ENCODE results near the gene PPP1R14D. TPM values are rescaled to one million over a fixed set of nuclear protein-coding genes. Genes with fewer than 3 reads are reported as not detected.

PPP1R14D gene
- total RNA-seq, 2 donors from 2014 or later, result not detected

DNA sequence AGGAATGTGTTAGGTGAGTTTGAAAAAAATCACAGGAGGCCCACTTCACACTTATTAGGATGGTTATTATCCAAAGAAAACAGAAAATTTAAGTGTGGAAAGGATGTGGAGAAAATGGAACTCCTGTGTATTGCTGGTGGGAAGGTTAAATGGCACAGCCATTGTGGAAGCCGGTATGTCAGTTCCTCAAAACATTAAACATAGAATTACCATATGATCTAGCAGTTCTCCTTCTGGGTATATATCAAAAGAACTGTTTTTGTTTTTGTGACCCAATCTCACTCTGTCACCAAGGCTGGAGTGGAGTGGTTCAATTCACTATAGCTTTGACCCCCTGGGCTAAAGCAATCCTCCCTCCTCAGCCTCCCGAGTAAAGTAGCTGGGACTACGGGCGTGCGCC is 32.0 kb downstream of the PPP1R14D start:
- peaks cover 20 to 24% of the 10 kb centered on the region in 2 donors for H3K4me1 Mint-ChIP-seq (ENCODE audit: low read depth in 2 of 2)
- no peak overlapping the region for H3K4me3 Mint-ChIP-seq
- no peak for ATAC-seq
- H3K9me3 Mint-ChIP-seq, result no peaks in the 10 kb centered on the region
- no peak for DNase-seq (ENCODE audit: low spot score)
- H3K27me3 Mint-ChIP-seq, result no peaks in the 10 kb centered on the region
- H3K27ac Mint-ChIP-seq, result no peak overlapping the region
- H3K36me3 Mint-ChIP-seq, result peaks cover 10% of the 10 kb centered on the region

GRCh38 chr15:40796041-40796440 is 32.5 kb downstream of the PPP1R14D start:
- H3K4me1 Mint-ChIP-seq (ENCODE audit: low read depth in 2 of 2), result peaks cover 20 to 22% of the 10 kb centered on the region in 2 donors
- ATAC-seq (no peak), DNase-seq (ENCODE audit: low spot score) (no peak)
- H3K9me3 Mint-ChIP-seq, result no peaks in the 10 kb centered on the region
- no peaks in the 10 kb centered on the region for H3K27me3 Mint-ChIP-seq
- H3K27ac Mint-ChIP-seq, result no peak overlapping the region
- H3K36me3 Mint-ChIP-seq, result peaks cover 7% of the 10 kb centered on the region
- H3K4me3 Mint-ChIP-seq, result no peak overlapping the region

- peaks cover 23 to 24% of the 10 kb centered on the region in 2 donors for H3K4me1 Mint-ChIP-seq (ENCODE audit: low read depth in 2 of 2)
- DNase-seq (ENCODE audit: low spot score) (no peak), ATAC-seq (peak in 1 of 2 donors; percentile 80)
- H3K27me3 Mint-ChIP-seq, result no peaks in the 10 kb centered on the region
- H3K36me3 Mint-ChIP-seq, result peaks cover 4% of the 10 kb centered on the region
- no peaks in the 10 kb centered on the region for H3K9me3 Mint-ChIP-seq
- H3K27ac Mint-ChIP-seq, result peak overlapping the region in 1 of 2 donors; percentile 64
- H3K4me3 Mint-ChIP-seq, result peak overlapping the region; percentile 1
These were observed 35.1 kb downstream of the PPP1R14D start for GRCh38 chr15:40793216-40793989.

GRCh38 chr15:40792394-40792793 is 36.1 kb downstream of the PPP1R14D start:
- H3K4me1 Mint-ChIP-seq (ENCODE audit: low read depth in 2 of 2), result peaks cover 25 to 26% of the 10 kb centered on the region in 2 donors
- H3K36me3 Mint-ChIP-seq, result peaks cover 4% of the 10 kb centered on the region
- DNase-seq (ENCODE audit: low spot score) (peak; percentile 31), ATAC-seq (no peak)
- H3K27ac Mint-ChIP-seq, result no peak overlapping the region
- no peak overlapping the region for H3K4me3 Mint-ChIP-seq
- no peaks in the 10 kb centered on the region for H3K27me3 Mint-ChIP-seq
- H3K9me3 Mint-ChIP-seq, result no peaks in the 10 kb centered on the region

GRCh38 chr15:40790718-40791117 is 37.8 kb downstream of the PPP1R14D start:
- no peak for DNase-seq (ENCODE audit: low spot score)
- Mint-ChIP-seq H3K4me3 (no peak overlapping the region), H3K9me3 (no peaks in the 10 kb centered on the region), H3K27me3 (no peaks in the 10 kb centered on the region), H3K4me1 (ENCODE audit: low read depth in 2 of 2) (peaks cover 32 to 34% of the 10 kb centered on the region in 2 donors), H3K36me3 (peaks cover 4% of the 10 kb centered on the region), H3K27ac (no peak overlapping the region)
- no peak for ATAC-seq

- H3K9me3 Mint-ChIP-seq, result no peaks in the 10 kb centered on the region
- no peaks in the 10 kb centered on the region for H3K27me3 Mint-ChIP-seq
- H3K4me3 Mint-ChIP-seq, result no peak overlapping the region
- DNase-seq (ENCODE audit: low spot score) (no peak), ATAC-seq (no peak)
- peaks cover 4% of the 10 kb centered on the region for H3K36me3 Mint-ChIP-seq
- H3K27ac Mint-ChIP-seq, result no peak overlapping the region
- H3K4me1 Mint-ChIP-seq (ENCODE audit: low read depth in 2 of 2), result peaks cover 32 to 34% of the 10 kb centered on the region in 2 donors
These were observed 38.5 kb downstream of the PPP1R14D start for GRCh38 chr15:40789999-40790398.

DNA sequence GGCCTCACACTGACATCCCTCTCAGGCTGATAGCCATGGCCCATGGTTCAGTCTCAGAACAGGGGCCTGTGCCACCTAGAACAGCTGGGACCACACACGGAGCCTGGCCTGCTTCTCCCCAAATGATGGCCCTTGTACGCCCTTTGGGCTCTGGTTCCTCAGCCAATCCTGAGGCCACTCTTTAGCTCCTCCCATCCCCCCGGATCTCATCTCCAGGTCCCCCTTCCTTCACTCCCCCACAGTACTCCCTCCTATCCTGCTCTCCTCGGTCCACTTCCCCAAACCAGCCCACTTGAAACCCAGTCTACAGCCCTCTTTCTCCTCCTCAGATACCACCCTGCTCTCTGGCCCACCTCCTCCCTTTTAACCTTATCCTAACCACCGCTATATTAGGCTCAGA is 39.4 kb downstream of the PPP1R14D start:
- Mint-ChIP-seq H3K27ac (peak overlapping the region in 1 of 2 donors; percentile 55), H3K27me3 (no peaks in the 10 kb centered on the region), H3K4me1 (ENCODE audit: low read depth in 2 of 2) (peaks cover 32 to 34% of the 10 kb centered on the region in 2 donors), H3K36me3 (peaks cover 4% of the 10 kb centered on the region), H3K4me3 (no peak overlapping the region), H3K9me3 (no peaks in the 10 kb centered on the region)
- DNase-seq (ENCODE audit: low spot score), result peak; percentile 38
- no peak for ATAC-seq

- Mint-ChIP-seq H3K27me3 (no peaks in the 10 kb centered on the region), H3K27ac (peak overlapping the region in 1 of 2 donors; percentile 57), H3K4me3 (peak overlapping the region; percentile 18), H3K9me3 (no peaks in the 10 kb centered on the region), H3K36me3 (no peaks in the 10 kb centered on the region), H3K4me1 (ENCODE audit: low read depth in 2 of 2) (peaks cover 22 to 30% of the 10 kb centered on the region in 2 donors)
- ATAC-seq (no peak), DNase-seq (ENCODE audit: low spot score) (peak; percentile 37)
These were observed 40.5 kb downstream of the PPP1R14D start for GRCh38 chr15:40787991-40788390.

GRCh38 chr15:40787344-40787841 is 41.1 kb downstream of the PPP1R14D start:
- Mint-ChIP-seq H3K36me3 (no peaks in the 10 kb centered on the region), H3K4me1 (ENCODE audit: low read depth in 2 of 2) (peaks cover 21 to 34% of the 10 kb centered on the region in 2 donors), H3K27me3 (no peaks in the 10 kb centered on the region), H3K27ac (peak overlapping the region; percentile 39 to 57), H3K9me3 (no peaks in the 10 kb centered on the region), H3K4me3 (peak overlapping the region; percentile 18)
- ATAC-seq (peak; percentile 45 to 50), DNase-seq (ENCODE audit: low spot score) (peak; percentile 45)

DNA sequence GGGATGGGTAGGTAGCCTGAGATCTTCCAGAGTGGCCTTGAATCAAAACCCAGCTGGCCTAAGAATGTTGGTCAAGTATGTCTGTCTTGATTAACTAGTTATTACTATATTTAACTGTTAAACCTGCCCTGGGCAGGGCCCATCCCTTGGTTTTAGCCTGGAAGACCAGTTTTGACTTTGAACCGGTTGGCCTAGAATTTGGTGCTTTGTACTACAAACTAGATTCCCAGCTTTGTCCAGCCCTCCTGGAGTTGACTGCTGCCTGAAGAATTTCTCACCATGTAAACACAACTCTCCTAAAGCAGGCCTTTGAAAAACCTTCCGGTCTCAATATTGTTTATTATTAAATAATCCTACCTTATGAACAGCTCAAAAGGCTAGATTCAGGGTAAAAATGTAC is 42.7 kb downstream of the PPP1R14D start:
- Mint-ChIP-seq H3K27ac (no peak overlapping the region), H3K9me3 (no peaks in the 10 kb centered on the region), H3K4me1 (ENCODE audit: low read depth in 2 of 2) (peaks cover 21 to 34% of the 10 kb centered on the region in 2 donors), H3K27me3 (no peaks in the 10 kb centered on the region), H3K36me3 (no peaks in the 10 kb centered on the region), H3K4me3 (no peak overlapping the region)
- no peak for ATAC-seq
- no peak for DNase-seq (ENCODE audit: low spot score)

DNA sequence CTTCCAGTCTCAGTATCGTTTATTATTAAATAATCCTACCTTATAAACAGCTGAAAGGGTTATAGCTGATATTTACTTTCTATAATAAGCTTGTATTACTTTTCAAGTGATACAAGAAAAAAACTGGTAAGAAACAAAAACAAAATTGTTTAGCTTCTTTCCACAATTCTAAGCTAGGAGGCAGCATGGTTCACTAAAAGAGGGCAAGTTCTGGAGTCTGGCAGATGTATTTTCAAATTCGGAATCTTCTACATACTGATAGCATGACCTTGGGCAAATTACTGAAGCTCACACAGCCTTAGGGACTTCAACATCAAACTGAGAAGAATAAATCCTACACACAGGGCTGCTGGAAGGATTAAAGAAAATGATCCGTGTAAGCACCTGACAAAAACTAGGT is 43.3 kb downstream of the PPP1R14D start:
- ATAC-seq, result no peak
- no peak overlapping the region for H3K4me3 Mint-ChIP-seq
- no peak overlapping the region for H3K27ac Mint-ChIP-seq

DNA sequence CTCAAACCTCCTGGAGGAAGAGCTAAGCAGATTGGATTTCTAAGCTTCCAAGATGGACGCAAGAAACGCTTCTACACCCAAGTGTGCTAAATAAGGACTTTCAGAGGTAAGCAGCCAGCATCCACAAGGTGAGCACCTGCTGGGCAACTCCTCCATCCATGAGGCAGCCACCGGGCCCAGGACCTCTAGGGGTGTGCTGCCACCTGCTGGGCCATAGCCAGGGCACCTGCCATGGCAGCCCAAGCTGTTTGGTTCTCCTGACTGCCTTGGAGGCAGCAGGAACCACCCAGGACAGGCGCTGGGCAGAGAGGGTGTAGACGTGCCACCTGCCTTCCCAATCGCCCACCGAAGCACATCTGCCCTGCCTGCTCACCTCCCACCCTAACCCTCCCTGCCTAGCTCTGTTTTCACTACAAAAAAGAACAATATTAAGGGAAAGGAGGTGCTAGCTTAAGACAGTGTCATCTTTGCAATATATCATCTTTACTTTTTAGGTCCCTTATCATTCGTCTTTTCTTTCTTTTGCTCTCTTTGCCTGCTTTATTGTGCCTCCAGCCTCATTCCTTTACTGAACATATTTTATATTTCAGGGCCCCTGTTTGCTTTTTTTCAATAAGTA is 45.8 kb downstream of the PPP1R14D start:
- Mint-ChIP-seq H3K4me3 (no peak overlapping the region), H3K4me1 (ENCODE audit: low read depth in 2 of 2) (peaks cover 14 to 28% of the 10 kb centered on the region in 2 donors), H3K36me3 (peaks cover 5% of the 10 kb centered on the region), H3K27me3 (no peaks in the 10 kb centered on the region), H3K9me3 (no peaks in the 10 kb centered on the region), H3K27ac (peak overlapping the region in 1 of 2 donors; percentile 3)
- peak; percentile 71 for DNase-seq (ENCODE audit: low spot score)
- peak; percentile 87 to 93 for ATAC-seq

More for the DNA sequence above, 43.3 kb downstream of the PPP1R14D start:
- Mint-ChIP-seq H3K27me3 (no peaks in the 10 kb centered on the region), H3K36me3 (no peaks in the 10 kb centered on the region), H3K4me1 (ENCODE audit: low read depth in 2 of 2) (peaks cover 21 to 34% of the 10 kb centered on the region in 2 donors), H3K9me3 (no peaks in the 10 kb centered on the region)
- no peak for DNase-seq (ENCODE audit: low spot score)

- H3K4me1 Mint-ChIP-seq (ENCODE audit: low read depth in 2 of 2), result peaks cover 13 to 14% of the 10 kb centered on the region in 2 donors
- peak; percentile 97 for ATAC-seq
- peak overlapping the region; percentile 20 to 50 for H3K27ac Mint-ChIP-seq
- peaks cover 14% of the 10 kb centered on the region for H3K36me3 Mint-ChIP-seq
- no peaks in the 10 kb centered on the region for H3K27me3 Mint-ChIP-seq
- H3K4me3 Mint-ChIP-seq, result peak overlapping the region; percentile 51
- H3K9me3 Mint-ChIP-seq, result no peaks in the 10 kb centered on the region
- DNase-seq (ENCODE audit: low spot score), result peak; percentile 79
These were observed 51.9 kb downstream of the PPP1R14D start for GRCh38 chr15:40776537-40777141.

Data from natural killer cell treated with Interleukin-12 subunit alpha and Interleukin-12 subunit beta and Interleukin-15 and Interleukin-18, amount 100 ng/mL, for 72 hours (primary cell).